GM10266 (cell line): Measurements from ENCODE around the gene MAP7D1.

ENCODE experiments used
- DNase-seq: peaks from one replicate; pipeline ENCODE4 v3.0.0; 2012; ENCODE audit errors: extremely low spot score
- CTCF ChIP-seq: IDR thresholded peaks from 2 replicates; pipeline ENCODE4 v1.5.1; 2012; ENCODE audit warnings: mild to moderate bottlenecking, low read depth; ENCODE audit not compliant: control insufficient read depth, insufficient read depth; ENCODE audit errors: missing control alignments

The MAP7D1 gene

GRCh38 chr1:36172017-36172747, 16.2 kb downstream of the MAP7D1 start:
- no peak for TF ChIP-seq CTCF
- no peak for DNase-seq

- no peak for DNase-seq
- TF ChIP-seq CTCF: no peak
Observed at GRCh38 chr1:36172983-36173382, 17.0 kb downstream of the MAP7D1 start.

GRCh38 chr1:36174713-36175112, 18.8 kb downstream of the MAP7D1 start:
- no peak for DNase-seq

GRCh38 chr1:36175137-36176095, 19.5 kb downstream of the MAP7D1 start:
- no peak for TF ChIP-seq CTCF
- no peak for DNase-seq

More at GRCh38 chr1:36174713-36175112, 18.8 kb downstream of the MAP7D1 start:
- no peak for TF ChIP-seq CTCF

GRCh38 chr1:36176106-36176949, 20.4 kb downstream of the MAP7D1 start:
- no peak for DNase-seq
- no peak for TF ChIP-seq CTCF

GRCh38 chr1:36177589-36178431, 21.9 kb downstream of the MAP7D1 start:
- no peak for DNase-seq
- no peak for TF ChIP-seq CTCF
